OCI-LY1 (cell line): ENCODE results near the gene MAGI1.

Source experiments
- H2AFZ ChIP-seq: fragments of 200-600 bp; sonication (generic), shearing (Covaris generic); 2 replicates; pipeline ENCODE4 v1.6.0; 2014; ENCODE audit warnings: antibody characterized with exemption, mild to moderate bottlenecking, low read length
- H3F3A ChIP-seq: fragments of 200-600 bp; sonication (generic), shearing (Covaris generic); 2 replicates; pipeline ENCODE4 v1.6.0; 2014; ENCODE audit warnings: mild to moderate bottlenecking, antibody characterized with exemption, low read length, moderate library complexity; ENCODE audit not compliant: insufficient read depth
- H3K27ac ChIP-seq: fragments of 200-600 bp; sonication (generic); 2 replicates; pipeline ENCODE4 v1.5.1; 2014; ENCODE audit warnings: low read length, mixed run types, mild to moderate bottlenecking, low read depth; ENCODE audit not compliant: poor library complexity, severe bottlenecking
- H3K27me3 ChIP-seq: fragments of 200-600 bp; sonication (generic); 2 replicates; pipeline ENCODE4 v1.6.0; 2014; ENCODE audit warnings: antibody characterized with exemption, mild to moderate bottlenecking, low read length, moderate library complexity; ENCODE audit not compliant: insufficient read depth
- H3K36me3 ChIP-seq: fragments of 200-600 bp; sonication (generic); 2 replicates; pipeline ENCODE4 v1.6.1; 2014; ENCODE audit warnings: mild to moderate bottlenecking, antibody characterized with exemption, low read length, moderate library complexity, mixed read lengths; ENCODE audit not compliant: insufficient read depth
- H3K4me1 ChIP-seq: fragments of 200-600 bp; sonication (generic); 2 replicates; pipeline ENCODE4 v1.5.1; 2014; ENCODE audit warnings: mild to moderate bottlenecking, low read length, moderate library complexity; ENCODE audit not compliant: insufficient read depth, severe bottlenecking
- H3K4me2 ChIP-seq: fragments of 200-600 bp; sonication (generic), shearing (Covaris generic); 2 replicates; pipeline ENCODE4 v1.6.1; 2014; ENCODE audit warnings: low read length
- H3K4me3 ChIP-seq: fragments of 200-600 bp; sonication (generic); 2 replicates; pipeline ENCODE4 v1.5.1; 2014; ENCODE audit warnings: low read length, low read depth, mild to moderate bottlenecking, mixed read lengths; ENCODE audit not compliant: poor library complexity, severe bottlenecking
- H3K79me2 ChIP-seq: fragments of 200-600 bp; shearing (Covaris generic); 2 replicates; pipeline ENCODE4 v1.6.1; 2016; ENCODE audit warnings: mixed run types, low read length, mixed read lengths; ENCODE audit not compliant: insufficient read depth
- H3K9ac ChIP-seq: fragments of 200-600 bp; sonication (generic), shearing (Covaris generic); 2 replicates; pipeline ENCODE4 v1.6.1; 2014; ENCODE audit warnings: mild to moderate bottlenecking, low read length, mixed read lengths
- H3K9me2 ChIP-seq: fragments of 200-600 bp; sonication (generic), shearing (Covaris generic); 2 replicates; pipeline ENCODE4 v1.6.1; 2014; ENCODE audit warnings: low read depth, mild to moderate bottlenecking, low read length, mixed read lengths
- H3K9me3 ChIP-seq: fragments of 200-600 bp; shearing (Covaris generic); 2 replicates; pipeline ENCODE4 v1.6.1; 2014; ENCODE audit warnings: low read length, mixed read lengths
- H4K20me1 ChIP-seq: fragments of 200-600 bp; sonication (generic), shearing (Covaris generic); 2 replicates; pipeline ENCODE4 v1.6.0; 2016; ENCODE audit warnings: mild to moderate bottlenecking, low read length; ENCODE audit not compliant: insufficient read depth
- CTCF ChIP-seq: fragments of 200-600 bp; sonication (generic), shearing (Covaris generic); IDR thresholded peaks from 2 replicates; pipeline ENCODE4 v1.5.1; 2017; ENCODE audit warnings: mild to moderate bottlenecking, antibody characterized with exemption, low read length, moderate library complexity, mixed read lengths
- EZH2 ChIP-seq: fragments of 200-600 bp; sonication (generic), shearing (Covaris generic); IDR thresholded peaks from 2 replicates; pipeline ENCODE4 v1.8.0; 2017; ENCODE audit warnings: borderline replicate concordance, mixed run types, mild to moderate bottlenecking, antibody characterized with exemption, low read length, moderate library complexity, mixed read lengths

Gene MAGI1

GRCh38 chr3:66014056-66014455 is 24.7 kb downstream of the MAGI1 start:
- H3K9me2 ChIP-seq, result no peaks in the 10 kb centered on the region
- H3K4me2 ChIP-seq, result no peak overlapping the region
- no peak overlapping the region for H2AFZ ChIP-seq
- no peaks in the 10 kb centered on the region for H3K79me2 ChIP-seq
- TF ChIP-seq EZH2 (no peak), CTCF (no peak)
- H3K9me3 ChIP-seq, result no peaks in the 10 kb centered on the region
- H3K36me3 ChIP-seq, result no peaks in the 10 kb centered on the region
- no peak overlapping the region for H3K4me3 ChIP-seq
- no peaks in the 10 kb centered on the region for H3F3A ChIP-seq
- H3K27me3 ChIP-seq, result no peaks in the 10 kb centered on the region
- H3K4me1 ChIP-seq, result no peaks in the 10 kb centered on the region
- no peak overlapping the region for H3K27ac ChIP-seq
- no peak overlapping the region for H3K9ac ChIP-seq
- H4K20me1 ChIP-seq, result no peaks in the 10 kb centered on the region

GRCh38 chr3:66012711-66013110 is 26.0 kb downstream of the MAGI1 start:
- H3K27me3 ChIP-seq, result no peaks in the 10 kb centered on the region
- no peak overlapping the region for H2AFZ ChIP-seq
- H3K4me2 ChIP-seq, result no peak overlapping the region
- no peaks in the 10 kb centered on the region for H3K36me3 ChIP-seq
- no peaks in the 10 kb centered on the region for H3F3A ChIP-seq
- no peaks in the 10 kb centered on the region for H3K79me2 ChIP-seq
- no peaks in the 10 kb centered on the region for H3K9me2 ChIP-seq
- H3K9me3 ChIP-seq, result no peaks in the 10 kb centered on the region
- no peak overlapping the region for H3K27ac ChIP-seq
- H4K20me1 ChIP-seq, result no peaks in the 10 kb centered on the region
- no peak overlapping the region for H3K9ac ChIP-seq
- no peak overlapping the region for H3K4me3 ChIP-seq
- no peak for TF ChIP-seq EZH2
- no peak for TF ChIP-seq CTCF
- no peaks in the 10 kb centered on the region for H3K4me1 ChIP-seq

- no peaks in the 10 kb centered on the region for H3F3A ChIP-seq
- H3K79me2 ChIP-seq, result no peaks in the 10 kb centered on the region
- H2AFZ ChIP-seq, result no peak overlapping the region
- no peak for TF ChIP-seq EZH2
- TF ChIP-seq CTCF, result no peak
- H3K36me3 ChIP-seq, result no peaks in the 10 kb centered on the region
- H4K20me1 ChIP-seq, result no peaks in the 10 kb centered on the region
- no peak overlapping the region for H3K27ac ChIP-seq
- H3K9ac ChIP-seq, result no peak overlapping the region
- no peaks in the 10 kb centered on the region for H3K9me2 ChIP-seq
- no peak overlapping the region for H3K4me2 ChIP-seq
- H3K4me3 ChIP-seq, result no peak overlapping the region
- H3K4me1 ChIP-seq, result no peaks in the 10 kb centered on the region
- no peaks in the 10 kb centered on the region for H3K27me3 ChIP-seq
- no peaks in the 10 kb centered on the region for H3K9me3 ChIP-seq
Measured at GRCh38 chr3:66010739-66011655, 27.7 kb downstream of the MAGI1 start.
